A549 (cell line): ENCODE results near the gene MED27.
"Not testable (repeated sequence)": the region's sequence is repeated elsewhere in the genome, so short reads cannot be mapped to it uniquely, and the experiment has no call there.

ENCODE experiments used
- CEBPB ChIP-seq, 2 experiments: fragments of >200 bp in 1 of 2; sonication (Bioruptor Twin) in 1 of 2; formaldehyde crosslinking in 1 of 2; IDR thresholded peaks; 2 replicates each; pipeline ENCODE4 v1.6.1; 2012 to 2016
- HOXA7 ChIP-seq: fragments of 250-450 bp; sonication (Bioruptor Pico); IDR thresholded peaks from 2 replicates; pipeline ENCODE4 v1.5.0; 2020; ENCODE audit warnings: mild to moderate bottlenecking, moderate library complexity
- MAFK ChIP-seq: fragments of 450-650 bp; IDR thresholded peaks from 2 replicates; pipeline ENCODE4 v1.6.1; 2014; ENCODE audit not compliant: partially characterized antibody
- MYC ChIP-seq: IDR thresholded peaks from 2 replicates; pipeline ENCODE4 v1.6.1; 2012; ENCODE audit warnings: mild to moderate bottlenecking, inconsistent platforms, low read length, improper control_type of control experiment, borderline replicate concordance
- PHF8 ChIP-seq: fragments of 200-600 bp; sonication (generic); IDR thresholded peaks from 2 replicates; pipeline ENCODE4 v1.6.1; 2016; ENCODE audit warnings: low read depth, mild to moderate bottlenecking, antibody characterized with exemption, moderate library complexity, borderline replicate concordance
- POLR2A ChIP-seq: IDR thresholded peaks from 2 replicates; pipeline ENCODE4 v1.6.1; 2012; ENCODE audit warnings: mild to moderate bottlenecking, low read length
- ZC3H11A ChIP-seq: fragments of 450-650 bp; IDR thresholded peaks from 2 replicates; pipeline ENCODE4 v1.6.1; 2014; ENCODE audit warnings: antibody characterized with exemption, mild to moderate bottlenecking
- TF ChIP-seq, protein P1 (sequence below): fragments of >200 bp; sonication (Bioruptor Twin); formaldehyde crosslinking; IDR thresholded peaks from 3 replicates; pipeline ENCODE4 v1.5.1; 2016
- TF ChIP-seq, protein P2 (sequence below): fragments of >200 bp; sonication (Bioruptor Twin); formaldehyde crosslinking; IDR thresholded peaks from 3 replicates; pipeline ENCODE4 v1.6.1; 2016

DNA sequence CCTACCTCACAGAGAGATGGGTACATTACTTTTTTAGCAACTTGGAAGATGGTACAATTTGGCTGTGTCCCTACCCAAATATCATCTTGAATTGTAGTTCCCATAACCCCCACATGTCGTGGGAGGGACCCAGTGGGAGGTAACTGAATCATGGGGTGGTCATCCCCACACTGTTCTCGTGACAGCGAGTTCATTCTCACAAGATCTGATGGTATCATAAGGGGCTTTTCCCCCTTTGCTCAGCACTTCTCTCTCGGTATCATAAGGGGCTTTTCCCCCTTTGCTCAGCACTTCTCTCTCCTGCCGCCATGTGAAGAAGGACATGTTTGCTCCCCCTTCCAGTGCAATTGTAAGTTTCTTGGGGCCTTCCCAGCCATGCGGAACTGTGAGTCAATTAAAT is 21.4 kb downstream of the MED27 start:
- not testable (repeated sequence) for TF ChIP-seq POLR2A; HOXA7; PHF8; CEBPB (IDR thresholded peaks at IDR 0.05); MAFK; ZC3H11A; MYC
- TF ChIP-seq, protein P1, sequence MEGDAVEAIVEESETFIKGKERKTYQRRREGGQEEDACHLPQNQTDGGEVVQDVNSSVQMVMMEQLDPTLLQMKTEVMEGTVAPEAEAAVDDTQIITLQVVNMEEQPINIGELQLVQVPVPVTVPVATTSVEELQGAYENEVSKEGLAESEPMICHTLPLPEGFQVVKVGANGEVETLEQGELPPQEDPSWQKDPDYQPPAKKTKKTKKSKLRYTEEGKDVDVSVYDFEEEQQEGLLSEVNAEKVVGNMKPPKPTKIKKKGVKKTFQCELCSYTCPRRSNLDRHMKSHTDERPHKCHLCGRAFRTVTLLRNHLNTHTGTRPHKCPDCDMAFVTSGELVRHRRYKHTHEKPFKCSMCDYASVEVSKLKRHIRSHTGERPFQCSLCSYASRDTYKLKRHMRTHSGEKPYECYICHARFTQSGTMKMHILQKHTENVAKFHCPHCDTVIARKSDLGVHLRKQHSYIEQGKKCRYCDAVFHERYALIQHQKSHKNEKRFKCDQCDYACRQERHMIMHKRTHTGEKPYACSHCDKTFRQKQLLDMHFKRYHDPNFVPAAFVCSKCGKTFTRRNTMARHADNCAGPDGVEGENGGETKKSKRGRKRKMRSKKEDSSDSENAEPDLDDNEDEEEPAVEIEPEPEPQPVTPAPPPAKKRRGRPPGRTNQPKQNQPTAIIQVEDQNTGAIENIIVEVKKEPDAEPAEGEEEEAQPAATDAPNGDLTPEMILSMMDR: not testable (repeated sequence)
- TF ChIP-seq, protein P2, sequence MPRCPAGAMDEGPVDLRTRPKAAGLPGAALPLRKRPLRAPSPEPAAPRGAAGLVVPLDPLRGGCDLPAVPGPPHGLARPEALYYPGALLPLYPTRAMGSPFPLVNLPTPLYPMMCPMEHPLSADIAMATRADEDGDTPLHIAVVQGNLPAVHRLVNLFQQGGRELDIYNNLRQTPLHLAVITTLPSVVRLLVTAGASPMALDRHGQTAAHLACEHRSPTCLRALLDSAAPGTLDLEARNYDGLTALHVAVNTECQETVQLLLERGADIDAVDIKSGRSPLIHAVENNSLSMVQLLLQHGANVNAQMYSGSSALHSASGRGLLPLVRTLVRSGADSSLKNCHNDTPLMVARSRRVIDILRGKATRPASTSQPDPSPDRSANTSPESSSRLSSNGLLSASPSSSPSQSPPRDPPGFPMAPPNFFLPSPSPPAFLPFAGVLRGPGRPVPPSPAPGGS: not testable (repeated sequence)
